ENCODE measurements around the gene TBC1D1.

The TBC1D1 gene

GRCh38 chr4:38025665-38026064, 134.8 kb downstream of the TBC1D1 start:
- no peak for DNase-seq
- no peak for ATAC-seq
- H3K27ac Mint-ChIP-seq = no peak overlapping the region

GRCh38 chr4:38026158-38026740, 135.4 kb downstream of the TBC1D1 start:
- Mint-ChIP-seq H3K36me3 (ENCODE audit: low read depth) (peaks cover 28% of the 10 kb centered on the region), H3K4me3 (no peak overlapping the region), H3K9me3 (no peaks in the 10 kb centered on the region), H3K27ac (no peak overlapping the region), H3K4me1 (no peaks in the 10 kb centered on the region), H3K27me3 (no peaks in the 10 kb centered on the region)
- DNase-seq (peak; percentile 7), ATAC-seq (no peak)

More at GRCh38 chr4:38025665-38026064, 134.8 kb downstream of the TBC1D1 start:
- Mint-ChIP-seq H3K27me3 (no peaks in the 10 kb centered on the region), H3K4me3 (no peak overlapping the region), H3K9me3 (no peaks in the 10 kb centered on the region), H3K36me3 (ENCODE audit: low read depth) (peaks cover 33% of the 10 kb centered on the region), H3K4me1 (no peaks in the 10 kb centered on the region)

DNA sequence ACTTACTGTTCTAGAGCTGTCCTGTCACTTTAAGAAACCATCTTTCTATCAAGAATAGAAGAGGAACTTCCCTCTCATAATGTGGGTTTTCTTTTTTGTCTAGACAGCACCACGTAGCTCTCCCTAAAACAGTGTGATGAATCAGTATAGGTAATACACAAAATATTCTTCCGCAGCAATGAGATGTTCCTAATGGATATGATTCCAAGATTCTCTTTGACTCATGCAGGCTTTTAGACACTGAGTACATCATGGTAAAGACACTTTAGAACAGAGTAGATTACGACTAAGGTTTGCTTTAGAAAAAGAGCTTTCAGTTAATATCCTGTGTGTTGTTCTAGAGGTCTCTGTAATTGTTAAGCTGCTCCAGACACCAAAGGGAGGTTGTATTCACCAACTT, 139.1 kb downstream of the TBC1D1 start:
- Mint-ChIP-seq H3K4me1 (no peaks in the 10 kb centered on the region), H3K9me3 (no peaks in the 10 kb centered on the region), H3K27ac (no peak overlapping the region), H3K36me3 (ENCODE audit: low read depth) (peaks cover 8% of the 10 kb centered on the region), H3K4me3 (no peak overlapping the region), H3K27me3 (no peaks in the 10 kb centered on the region)
- DNase-seq (no peak), ATAC-seq (no peak)

DNA sequence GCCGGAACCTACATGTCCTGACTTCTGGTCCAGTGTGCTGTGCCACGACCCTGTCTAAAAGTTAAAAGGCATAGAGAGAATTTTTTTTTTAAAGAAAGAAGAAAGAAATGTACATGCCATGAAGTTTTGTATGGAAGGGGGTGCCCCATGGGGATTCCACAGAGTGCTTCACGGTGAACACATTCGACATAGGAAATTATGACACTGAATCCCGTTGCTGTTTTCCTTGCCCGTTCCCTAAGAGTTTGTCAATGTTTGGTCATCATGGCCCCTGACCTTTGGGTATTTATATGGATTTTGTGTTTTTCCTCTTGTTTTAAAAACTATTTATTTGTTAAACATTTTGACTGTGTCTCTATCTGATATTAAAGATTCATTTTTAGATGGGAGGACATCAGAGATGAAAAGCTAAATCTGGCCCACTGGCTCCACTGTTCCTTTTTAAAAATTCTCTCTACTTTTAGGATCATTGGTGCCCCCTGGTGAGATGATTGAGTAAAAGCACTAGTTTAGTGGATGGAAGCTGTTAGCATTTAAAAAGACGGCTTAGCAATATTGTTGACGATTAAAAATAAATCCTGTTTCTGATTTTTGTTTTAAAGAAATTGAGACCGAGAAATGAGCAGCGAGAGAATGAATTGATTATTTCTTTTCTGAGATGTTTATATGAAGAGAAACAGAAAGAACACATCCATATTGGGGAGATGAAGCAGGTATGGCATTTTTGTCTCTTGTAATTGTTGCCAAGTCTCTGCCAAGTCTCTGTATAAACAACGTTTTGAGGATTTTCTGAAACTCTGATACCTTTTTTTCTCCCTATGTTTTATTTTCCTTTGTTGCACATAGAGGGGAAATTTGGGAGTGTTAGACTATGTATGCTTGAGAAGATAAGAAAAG, 144.3 kb downstream of the TBC1D1 start:
- no peak overlapping the region for H3K27ac Mint-ChIP-seq
- H3K27me3 Mint-ChIP-seq = no peaks in the 10 kb centered on the region

DNA sequence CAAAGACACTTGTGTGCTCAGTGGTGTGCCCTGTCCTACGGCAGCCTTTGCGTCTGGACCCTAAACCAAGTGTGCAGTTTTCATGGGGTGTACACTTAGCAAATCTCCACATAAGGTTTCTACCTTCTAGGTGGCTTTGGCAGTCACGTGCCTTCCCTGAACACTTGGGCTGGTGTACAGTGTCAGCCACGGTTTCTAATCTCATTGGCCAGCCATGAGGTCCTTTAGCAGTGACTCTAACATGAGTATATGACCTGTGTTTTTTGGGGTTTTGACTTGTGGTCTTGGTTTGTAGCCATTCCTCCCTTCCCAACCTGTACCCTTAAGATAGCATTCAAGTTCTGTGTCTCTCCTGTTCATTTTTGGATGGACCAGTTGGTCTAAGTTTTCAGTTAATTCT, 145.7 kb downstream of the TBC1D1 start:
- no peaks in the 10 kb centered on the region for H3K4me1 Mint-ChIP-seq
- DNase-seq (no peak), ATAC-seq (no peak)
- no peaks in the 10 kb centered on the region for H3K9me3 Mint-ChIP-seq
- no peaks in the 10 kb centered on the region for H3K27me3 Mint-ChIP-seq
- peaks cover 22% of the 10 kb centered on the region for H3K36me3 Mint-ChIP-seq (ENCODE audit: low read depth)
- no peak overlapping the region for H3K4me3 Mint-ChIP-seq
- H3K27ac Mint-ChIP-seq = no peak overlapping the region

More for the DNA sequence above, 144.3 kb downstream of the TBC1D1 start:
- ATAC-seq (no peak), DNase-seq (peak; percentile 11)
- Mint-ChIP-seq H3K36me3 (ENCODE audit: low read depth) (peaks cover 18% of the 10 kb centered on the region), H3K4me1 (no peaks in the 10 kb centered on the region), H3K4me3 (no peak overlapping the region), H3K9me3 (no peaks in the 10 kb centered on the region)

DNA sequence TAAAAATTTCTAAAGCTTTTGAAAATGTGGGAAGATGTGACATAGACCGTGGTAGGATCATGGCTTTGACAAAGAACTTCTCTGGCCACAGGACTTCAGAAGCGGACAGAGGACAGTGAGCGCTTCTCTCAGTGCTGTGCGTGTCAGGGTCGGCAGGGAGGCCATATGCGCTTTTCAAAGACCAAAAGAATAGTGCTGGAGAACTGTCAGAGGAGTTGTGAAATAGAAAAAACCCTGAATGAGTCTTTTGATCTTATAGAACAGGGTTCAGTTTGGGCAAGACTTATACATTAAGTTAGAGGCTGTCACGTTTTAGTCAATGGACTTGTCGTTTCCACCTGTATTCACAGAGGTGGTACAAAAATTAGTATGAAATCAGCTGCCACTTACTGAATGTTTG, 146.7 kb downstream of the TBC1D1 start:
- Mint-ChIP-seq H3K4me1 (no peaks in the 10 kb centered on the region), H3K36me3 (ENCODE audit: low read depth) (peaks cover 26% of the 10 kb centered on the region), H3K4me3 (no peak overlapping the region), H3K27me3 (no peaks in the 10 kb centered on the region), H3K27ac (no peak overlapping the region), H3K9me3 (no peaks in the 10 kb centered on the region)
- DNase-seq (no peak), ATAC-seq (no peak)

DNA sequence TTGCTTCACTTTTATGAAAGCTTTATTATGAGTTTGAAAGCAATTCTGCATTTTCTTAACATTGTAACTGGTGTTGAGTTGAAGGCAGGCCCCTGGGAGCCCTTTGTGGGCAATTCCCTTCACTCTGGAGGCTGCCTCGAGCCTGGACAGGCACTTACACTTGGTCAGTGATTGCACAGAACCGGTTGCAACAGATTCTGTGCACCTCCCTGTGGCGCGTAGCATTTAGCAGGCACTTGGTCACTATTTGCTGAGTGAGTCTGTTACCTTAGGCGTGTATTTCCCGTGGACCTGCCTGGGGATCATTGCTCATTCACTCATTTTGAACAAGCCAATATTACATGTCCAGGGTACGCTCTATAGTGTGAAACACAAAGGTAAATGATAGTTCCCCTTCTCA, 149.7 kb downstream of the TBC1D1 start:
- Mint-ChIP-seq H3K9me3 (no peaks in the 10 kb centered on the region), H3K36me3 (ENCODE audit: low read depth) (peaks cover 38% of the 10 kb centered on the region), H3K4me3 (no peak overlapping the region)

DNA sequence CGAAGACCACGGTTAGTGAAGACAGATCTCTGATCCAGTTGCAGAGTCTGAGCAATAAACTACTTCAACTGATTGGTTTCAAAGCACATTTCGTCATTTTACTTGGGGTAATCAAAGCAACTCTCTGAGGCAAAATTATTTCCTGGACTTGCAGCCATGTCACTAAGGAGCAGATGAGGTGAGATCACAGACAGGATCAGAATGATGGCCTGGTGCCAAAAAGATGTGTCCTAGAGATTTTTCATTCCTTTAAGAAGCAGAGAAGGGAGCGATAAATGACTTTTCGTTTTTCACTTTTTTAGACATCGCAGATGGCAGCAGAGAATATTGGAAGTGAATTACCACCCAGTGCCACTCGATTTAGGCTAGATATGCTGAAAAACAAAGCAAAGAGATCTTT, 153.2 kb downstream of the TBC1D1 start:
- H3K9me3 Mint-ChIP-seq = no peaks in the 10 kb centered on the region
- no peak for ATAC-seq
- H3K4me3 Mint-ChIP-seq = no peak overlapping the region
- no peak for DNase-seq
- no peaks in the 10 kb centered on the region for H3K27me3 Mint-ChIP-seq
- H3K36me3 Mint-ChIP-seq (ENCODE audit: low read depth) = peaks cover 32% of the 10 kb centered on the region
- H3K27ac Mint-ChIP-seq = no peak overlapping the region
- no peaks in the 10 kb centered on the region for H3K4me1 Mint-ChIP-seq

More for the DNA sequence above, 149.7 kb downstream of the TBC1D1 start:
- DNase-seq (no peak), ATAC-seq (no peak)
- H3K27me3 Mint-ChIP-seq = no peaks in the 10 kb centered on the region
- no peaks in the 10 kb centered on the region for H3K4me1 Mint-ChIP-seq
- no peak overlapping the region for H3K27ac Mint-ChIP-seq

DNA sequence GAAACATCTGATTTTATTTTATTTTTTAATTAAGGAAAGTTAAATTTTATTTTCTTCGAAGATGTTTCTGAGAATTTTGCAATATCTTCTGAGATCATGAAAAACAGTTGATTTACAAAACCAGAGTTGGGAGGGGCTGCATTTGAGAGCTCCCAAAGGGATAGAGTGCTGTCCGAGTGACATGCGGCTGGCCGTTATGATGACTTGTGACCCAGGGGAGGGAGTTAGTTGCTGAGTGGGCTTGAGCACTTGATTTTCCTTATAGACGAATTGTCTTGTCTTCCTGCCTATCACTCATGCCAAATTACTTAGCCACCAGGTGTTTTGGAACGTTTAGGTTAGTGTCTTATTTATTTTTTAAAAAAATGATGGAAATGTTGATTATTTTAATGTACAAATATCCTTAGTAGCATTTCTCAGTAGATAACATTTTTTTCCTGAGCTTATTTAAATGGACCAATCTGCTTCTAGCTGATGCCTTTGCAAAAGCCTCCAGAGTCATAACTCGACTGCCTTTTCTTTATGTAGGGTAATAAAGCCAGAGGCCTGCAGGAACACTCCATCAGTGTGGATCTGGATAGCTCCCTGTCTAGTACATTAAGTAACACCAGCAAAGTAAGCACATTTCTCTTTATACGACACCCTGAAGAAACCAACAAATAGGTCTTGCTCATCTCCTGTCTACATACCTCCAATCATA, 154.6 kb downstream of the TBC1D1 start:
- H3K27me3 Mint-ChIP-seq = no peaks in the 10 kb centered on the region
- H3K4me1 Mint-ChIP-seq = no peaks in the 10 kb centered on the region
- no peaks in the 10 kb centered on the region for H3K9me3 Mint-ChIP-seq
- ATAC-seq (no peak), DNase-seq (no peak)
- H3K27ac Mint-ChIP-seq = no peak overlapping the region
- H3K36me3 Mint-ChIP-seq (ENCODE audit: low read depth) = peaks cover 35% of the 10 kb centered on the region
- no peak overlapping the region for H3K4me3 Mint-ChIP-seq

DNA sequence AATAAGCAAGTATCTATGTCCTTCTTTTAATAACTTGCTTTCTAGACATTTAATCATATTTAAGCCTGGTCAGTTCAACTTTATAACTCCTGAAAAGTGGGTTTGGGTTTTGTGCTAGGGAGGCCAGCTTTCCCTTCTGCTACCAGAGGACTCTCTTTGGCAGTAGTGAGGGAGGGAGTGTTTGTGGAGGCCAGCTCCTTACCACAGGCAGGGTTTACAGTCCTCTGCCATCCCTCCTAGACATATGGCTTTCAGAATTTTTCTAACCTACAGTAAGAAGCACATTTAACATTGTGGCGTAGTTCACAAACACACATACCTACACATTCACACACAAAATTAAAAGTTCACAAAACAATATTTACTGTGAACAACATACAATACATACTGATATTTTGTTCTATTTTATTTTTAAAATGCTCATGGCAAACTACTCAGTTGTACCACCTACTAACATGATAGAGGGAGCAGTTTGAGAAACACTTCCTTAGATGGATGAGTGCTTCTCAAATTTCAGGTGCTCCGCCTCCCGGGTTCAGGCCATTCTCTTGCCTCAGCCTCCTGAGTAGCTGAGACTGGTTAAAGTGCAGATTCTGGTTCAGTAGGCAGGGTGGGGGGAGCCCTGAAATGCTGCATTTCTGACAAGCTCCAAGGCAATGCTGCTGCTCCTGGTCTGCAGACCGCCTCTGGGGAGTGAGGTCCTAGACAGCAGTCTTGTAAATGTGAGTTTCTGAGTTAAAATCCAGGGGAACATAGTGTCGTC, 156.0 kb downstream of the TBC1D1 start:
- DNase-seq = no peak

DNA sequence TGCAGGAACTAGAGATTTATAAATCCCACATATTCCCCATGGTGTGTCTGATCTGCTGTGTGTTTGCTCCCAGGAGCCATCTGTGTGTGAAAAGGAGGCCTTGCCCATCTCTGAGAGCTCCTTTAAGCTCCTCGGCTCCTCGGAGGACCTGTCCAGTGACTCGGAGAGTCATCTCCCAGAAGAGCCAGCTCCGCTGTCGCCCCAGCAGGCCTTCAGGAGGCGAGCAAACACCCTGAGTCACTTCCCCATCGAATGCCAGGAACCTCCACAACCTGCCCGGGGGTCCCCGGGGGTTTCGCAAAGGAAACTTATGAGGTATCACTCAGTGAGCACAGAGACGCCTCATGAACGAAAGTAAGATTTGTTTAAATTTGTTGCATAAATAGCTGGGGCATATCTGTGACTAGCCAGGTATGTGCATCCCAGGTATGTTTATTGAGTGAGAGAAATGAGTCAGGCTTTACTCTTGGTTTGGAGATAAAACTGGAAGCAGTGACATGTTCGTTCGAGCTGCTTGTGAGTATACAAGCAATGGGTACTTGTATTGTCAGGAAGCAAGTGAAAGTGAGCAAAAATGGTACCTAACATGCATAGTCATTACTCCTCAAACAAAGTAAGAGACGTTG, 158.8 kb downstream of the TBC1D1 start:
- no peak for ATAC-seq
- Mint-ChIP-seq H3K27me3 (no peaks in the 10 kb centered on the region), H3K4me3 (no peak overlapping the region), H3K36me3 (ENCODE audit: low read depth) (peaks cover 30% of the 10 kb centered on the region), H3K4me1 (no peaks in the 10 kb centered on the region), H3K9me3 (no peaks in the 10 kb centered on the region), H3K27ac (no peak overlapping the region)
- DNase-seq = no peak

More for the DNA sequence above, 156.0 kb downstream of the TBC1D1 start:
- H3K36me3 Mint-ChIP-seq (ENCODE audit: low read depth) = peaks cover 35% of the 10 kb centered on the region
- no peaks in the 10 kb centered on the region for H3K9me3 Mint-ChIP-seq
- no peak overlapping the region for H3K4me3 Mint-ChIP-seq
- H3K27ac Mint-ChIP-seq = no peak overlapping the region
- no peaks in the 10 kb centered on the region for H3K4me1 Mint-ChIP-seq
- H3K27me3 Mint-ChIP-seq = no peaks in the 10 kb centered on the region
- ATAC-seq = no peak

DNA sequence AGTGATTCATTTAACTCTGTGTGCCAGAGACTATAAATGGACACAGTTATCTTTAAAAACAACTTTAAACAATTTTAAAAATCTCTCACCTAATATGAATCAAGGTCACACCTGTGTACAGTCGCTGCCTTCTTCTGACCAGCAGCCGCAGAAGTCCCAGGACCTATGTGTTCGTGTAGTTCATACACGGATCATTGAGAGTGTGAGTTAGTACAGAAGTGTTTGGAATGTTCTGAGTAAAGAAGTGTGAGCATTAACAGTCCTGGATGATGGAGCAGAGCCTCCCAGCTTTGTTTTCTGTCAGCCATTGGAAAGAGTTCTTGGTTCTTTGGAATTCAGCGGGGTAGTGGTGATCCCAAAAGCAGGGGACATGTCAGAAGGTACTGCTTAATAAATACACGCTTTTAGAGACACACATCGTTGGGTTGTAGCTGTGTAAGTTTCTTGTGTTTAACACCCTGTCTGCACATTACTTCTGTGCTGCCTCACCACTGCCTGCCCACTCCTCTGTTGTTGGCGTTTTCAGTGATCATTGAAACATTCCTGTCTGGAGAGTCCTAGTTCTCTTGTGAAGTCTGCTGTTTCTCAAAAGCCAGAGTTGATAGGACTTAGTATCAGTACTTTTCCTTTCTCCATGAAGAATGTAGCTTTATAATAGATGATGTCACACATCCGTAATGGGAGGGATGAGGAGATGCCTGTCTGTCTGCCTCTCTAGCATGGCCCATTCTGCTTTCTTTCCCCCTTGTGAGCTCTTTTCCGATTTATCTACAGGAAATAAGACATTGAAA, 159.9 kb downstream of the TBC1D1 start:
- H3K4me3 Mint-ChIP-seq = no peak overlapping the region
- ATAC-seq = no peak

DNA sequence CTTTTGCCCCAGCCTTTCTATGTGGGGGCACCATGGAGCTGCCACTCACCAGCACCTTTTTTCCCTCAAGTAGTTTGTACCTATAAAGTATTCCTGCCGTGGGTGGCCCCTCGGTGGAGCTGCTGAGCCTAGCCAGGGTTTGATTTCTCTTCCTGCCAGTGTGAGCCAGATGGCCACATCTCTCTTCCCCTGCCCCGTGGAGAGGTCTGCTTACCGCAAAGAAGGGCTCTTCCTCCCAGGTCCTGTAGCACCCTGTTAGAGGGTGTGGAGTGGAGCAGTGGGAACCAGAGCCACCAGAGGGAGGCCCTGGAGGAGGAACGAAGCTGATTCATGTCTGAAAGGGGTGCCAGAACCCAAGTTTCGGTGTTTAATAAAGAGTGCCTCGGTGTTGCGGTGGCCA, 164.7 kb downstream of the TBC1D1 start:
- no peak for DNase-seq
- Mint-ChIP-seq H3K27me3 (no peaks in the 10 kb centered on the region), H3K4me1 (no peaks in the 10 kb centered on the region), H3K27ac (no peak overlapping the region), H3K9me3 (no peaks in the 10 kb centered on the region), H3K4me3 (no peak overlapping the region), H3K36me3 (ENCODE audit: low read depth) (peaks cover 23% of the 10 kb centered on the region)
- no peak for ATAC-seq

More for the DNA sequence above, 159.9 kb downstream of the TBC1D1 start:
- no peak for DNase-seq
- no peaks in the 10 kb centered on the region for H3K4me1 Mint-ChIP-seq
- H3K27ac Mint-ChIP-seq = no peak overlapping the region
- H3K27me3 Mint-ChIP-seq = no peaks in the 10 kb centered on the region
- H3K9me3 Mint-ChIP-seq = no peaks in the 10 kb centered on the region
- H3K36me3 Mint-ChIP-seq (ENCODE audit: low read depth) = peaks cover 32% of the 10 kb centered on the region

Data from activated naive CD8-positive, alpha-beta T cell treated with anti-CD3 and anti-CD28 coated beads, Interleukin-2, amount 50 U/mL, for 24 hours (primary cell).